22Rv1 (cell line): ENCODE results near the gene SPATS1.

Experiments used
- H3K27ac ChIP-seq: fragments of 450-650 bp; 2 replicates; pipeline ENCODE4 v1.5.1; 2017
- ZFX ChIP-seq: fragments of 450-650 bp; IDR thresholded peaks from 2 replicates; pipeline ENCODE4 v1.6.1; 2017; ENCODE audit warnings: antibody characterized with exemption, borderline replicate concordance
- TF ChIP-seq, protein P1 (sequence below): fragments of 450-650 bp; IDR thresholded peaks from 2 replicates; pipeline ENCODE4 v1.5.1; 2017; ENCODE audit warnings: mild to moderate bottlenecking

SPATS1 gene

DNA sequence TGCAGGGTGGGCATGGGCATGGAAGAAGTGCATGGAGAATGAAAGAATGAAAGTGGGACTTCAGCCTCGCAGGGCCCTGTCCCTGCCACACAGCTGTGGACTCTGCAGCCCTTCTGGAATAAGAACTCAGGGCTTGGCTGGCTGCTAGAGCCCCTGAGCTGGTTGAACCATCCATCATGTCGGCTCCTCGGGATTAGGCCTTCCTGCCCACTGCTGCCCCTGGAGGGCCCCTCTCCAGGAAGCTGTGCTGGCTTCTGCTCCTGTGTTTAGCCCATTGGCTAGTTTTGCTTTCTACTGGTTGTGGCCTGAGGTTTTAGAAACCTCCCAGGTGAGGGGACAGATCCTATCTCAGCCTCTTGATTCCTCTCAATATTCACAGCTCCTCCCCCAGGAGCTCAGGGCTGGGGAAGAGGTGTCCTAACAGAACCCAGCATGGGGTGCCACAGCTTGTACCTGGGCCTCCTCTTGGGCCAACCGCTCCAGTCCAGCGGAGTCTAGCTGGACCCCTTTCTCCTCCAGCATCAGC lies 37.2 kb upstream of the SPATS1 start:
- no peak overlapping the region for H3K27ac ChIP-seq
- no peak for TF ChIP-seq ZFX
- TF ChIP-seq, protein P1, sequence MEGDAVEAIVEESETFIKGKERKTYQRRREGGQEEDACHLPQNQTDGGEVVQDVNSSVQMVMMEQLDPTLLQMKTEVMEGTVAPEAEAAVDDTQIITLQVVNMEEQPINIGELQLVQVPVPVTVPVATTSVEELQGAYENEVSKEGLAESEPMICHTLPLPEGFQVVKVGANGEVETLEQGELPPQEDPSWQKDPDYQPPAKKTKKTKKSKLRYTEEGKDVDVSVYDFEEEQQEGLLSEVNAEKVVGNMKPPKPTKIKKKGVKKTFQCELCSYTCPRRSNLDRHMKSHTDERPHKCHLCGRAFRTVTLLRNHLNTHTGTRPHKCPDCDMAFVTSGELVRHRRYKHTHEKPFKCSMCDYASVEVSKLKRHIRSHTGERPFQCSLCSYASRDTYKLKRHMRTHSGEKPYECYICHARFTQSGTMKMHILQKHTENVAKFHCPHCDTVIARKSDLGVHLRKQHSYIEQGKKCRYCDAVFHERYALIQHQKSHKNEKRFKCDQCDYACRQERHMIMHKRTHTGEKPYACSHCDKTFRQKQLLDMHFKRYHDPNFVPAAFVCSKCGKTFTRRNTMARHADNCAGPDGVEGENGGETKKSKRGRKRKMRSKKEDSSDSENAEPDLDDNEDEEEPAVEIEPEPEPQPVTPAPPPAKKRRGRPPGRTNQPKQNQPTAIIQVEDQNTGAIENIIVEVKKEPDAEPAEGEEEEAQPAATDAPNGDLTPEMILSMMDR: no peak

DNA sequence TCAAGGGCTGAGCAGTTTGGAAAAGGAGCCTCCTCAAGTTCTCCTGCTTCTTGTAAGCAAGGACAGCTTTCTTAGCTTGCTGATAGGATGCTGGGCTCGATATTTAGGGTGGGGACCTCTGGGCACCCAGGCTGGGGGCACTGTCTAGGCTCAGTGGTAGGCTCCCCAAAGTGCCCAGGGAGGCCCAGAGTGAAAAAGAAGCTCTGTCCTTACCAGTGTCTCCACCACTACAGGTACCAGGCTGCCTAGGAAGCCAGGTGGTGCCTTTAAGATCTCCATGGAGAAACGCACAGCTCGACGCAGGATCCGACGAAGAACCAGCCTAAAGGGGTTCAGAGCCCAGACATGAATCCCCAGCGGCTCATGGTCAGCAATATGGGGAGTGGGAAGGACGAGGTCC lies 35.7 kb upstream of the SPATS1 start:
- no peak for TF ChIP-seq ZFX
- TF ChIP-seq, protein P1: no peak
- no peak overlapping the region for H3K27ac ChIP-seq

DNA sequence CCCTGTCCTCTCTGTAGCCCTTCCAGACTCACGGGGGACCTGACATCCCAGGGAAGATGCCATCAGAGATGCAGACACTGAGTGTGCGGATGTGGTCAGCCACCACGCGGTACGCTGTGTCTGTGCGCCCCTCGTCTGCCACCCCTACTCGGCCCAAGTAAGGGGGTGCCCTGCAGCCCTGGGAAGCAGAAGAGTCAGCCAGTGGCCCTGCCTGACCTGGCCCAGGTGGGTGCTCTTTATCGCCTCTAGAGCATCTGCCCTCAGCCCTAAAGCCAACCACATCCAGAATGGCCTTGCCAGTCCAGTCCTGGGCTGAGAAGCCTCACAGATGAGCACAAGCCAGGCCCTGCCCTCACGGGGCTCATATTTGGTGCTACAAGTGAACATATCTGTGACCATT lies 35.2 kb upstream of the SPATS1 start:
- H3K27ac ChIP-seq: no peak overlapping the region
- TF ChIP-seq, protein P1: no peak
- no peak for TF ChIP-seq ZFX

DNA sequence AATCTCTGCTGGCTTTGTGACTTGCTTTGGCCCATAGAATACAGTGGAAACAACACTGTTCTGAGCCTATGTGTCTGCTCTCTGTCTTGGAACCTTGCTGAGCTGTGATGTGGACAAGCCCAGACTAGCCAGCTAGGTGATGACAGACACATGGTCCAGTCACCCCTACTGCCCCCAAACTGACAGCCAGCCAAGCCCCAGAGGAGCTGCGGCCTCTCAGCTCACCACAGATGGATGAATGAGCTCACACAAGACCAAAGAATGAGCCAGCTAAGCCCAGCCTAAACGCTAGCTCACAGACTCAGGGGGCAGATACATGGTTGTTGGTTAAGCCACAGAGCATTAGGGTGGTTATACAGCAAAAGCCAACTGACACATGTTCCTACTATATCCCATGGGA lies 33.4 kb upstream of the SPATS1 start:
- H3K27ac ChIP-seq: no peak overlapping the region
- TF ChIP-seq ZFX: no peak
- TF ChIP-seq, protein P1: no peak

DNA sequence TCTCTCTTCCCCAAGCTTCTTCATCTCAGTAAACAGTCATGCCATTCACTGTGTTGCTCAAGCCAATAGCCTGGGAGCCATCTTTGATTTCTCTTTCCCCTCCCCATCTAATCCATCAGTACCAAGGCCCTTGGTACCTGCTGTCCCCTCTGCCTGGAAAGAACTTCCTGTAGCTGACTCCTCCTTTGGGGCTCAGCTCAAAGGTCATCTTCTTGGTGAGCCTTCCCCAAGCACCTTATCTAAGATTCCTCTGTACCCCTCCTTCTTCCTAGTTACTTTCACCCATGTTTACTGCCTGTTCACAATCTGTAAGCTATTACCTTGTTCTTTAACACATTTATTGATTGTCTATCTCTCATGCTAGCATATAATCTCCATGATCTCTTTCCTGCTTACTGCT lies 32.8 kb upstream of the SPATS1 start:
- TF ChIP-seq ZFX: no peak
- TF ChIP-seq, protein P1: no peak
- H3K27ac ChIP-seq: no peak overlapping the region

DNA sequence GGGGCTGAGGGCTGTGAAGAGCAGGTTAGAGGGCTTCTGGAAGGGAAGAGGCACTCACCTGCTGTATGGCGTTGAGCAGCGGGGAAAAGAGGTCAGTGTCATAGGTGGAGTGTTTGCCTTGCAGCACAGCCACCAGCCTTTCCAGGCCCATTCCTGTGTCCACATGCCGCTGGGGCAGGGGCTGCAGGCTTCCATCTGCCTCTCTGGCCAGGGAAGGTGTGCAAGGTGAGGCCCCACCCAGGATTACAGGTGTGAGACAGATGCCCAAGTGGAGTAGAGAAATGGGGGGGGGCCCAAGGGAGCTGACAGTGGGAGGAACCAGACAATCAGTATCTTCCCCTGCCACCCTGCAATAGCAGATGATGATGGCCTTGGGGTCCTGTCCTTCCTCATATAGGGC lies 32.2 kb upstream of the SPATS1 start:
- TF ChIP-seq, protein P1: no peak
- no peak for TF ChIP-seq ZFX
- no peak overlapping the region for H3K27ac ChIP-seq

DNA sequence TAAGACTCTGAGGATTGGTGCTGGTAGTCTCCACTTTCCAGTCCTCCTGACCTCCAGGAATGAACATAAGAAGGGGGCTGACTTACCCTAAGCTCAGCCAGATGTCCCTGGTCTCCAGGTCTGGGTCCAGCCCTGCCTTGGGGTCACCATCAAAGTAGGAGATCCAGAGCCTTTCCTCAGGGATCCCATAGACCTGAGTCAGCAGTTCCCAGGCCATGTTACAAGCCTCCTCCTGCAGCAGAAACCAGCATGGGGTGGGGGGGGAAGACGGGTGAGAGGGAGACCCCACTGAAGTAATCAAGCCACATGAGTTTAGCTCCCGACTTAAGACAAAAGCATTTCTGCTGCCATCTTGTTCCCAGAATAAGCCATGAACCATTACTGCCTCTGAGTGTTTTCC lies 31.1 kb upstream of the SPATS1 start:
- TF ChIP-seq, protein P1: no peak
- no peak for TF ChIP-seq ZFX
- H3K27ac ChIP-seq: no peak overlapping the region
